Activated naive CD8-positive, alpha-beta T cell treated with anti-CD3 and anti-CD28 coated beads, Interleukin-2, amount 50 U/mL, for 16 hours (primary cell): ENCODE data around the gene FAM90A1.
"Not testable (repeated sequence)": the region's sequence is repeated elsewhere in the genome, so short reads cannot be mapped to it uniquely, and the experiment has no call there.

Experiments used
- DNase-seq: peaks from one replicate; pipeline ENCODE4 v3.0.0-alpha.2; 2020; ENCODE audit warnings: low read depth, low spot score

FAM90A1 gene

GRCh38 chr12:8226992-8227731 is at the start of gene FAM90A1:
Gene FAM90A1, minus strand, starts transcription at chr12:8227618. Its CDS starts 2,786 bp downstream, at chr12:8224832.
- DNase-seq: not testable (repeated sequence)

GRCh38 chr12:8276397-8276796 is 49.0 kb upstream of the FAM90A1 start:
- DNase-seq: not testable (repeated sequence)

GRCh38 chr12:8266706-8267105 is 39.3 kb upstream of the FAM90A1 start:
- not testable (repeated sequence) for DNase-seq

- not testable (repeated sequence) for DNase-seq
Measured at GRCh38 chr12:8264236-8264635, 36.8 kb upstream of the FAM90A1 start.

- not testable (repeated sequence) for DNase-seq
Measured at GRCh38 chr12:8261111-8261554, 33.7 kb upstream of the FAM90A1 start.

- not testable (repeated sequence) for DNase-seq
Measured at GRCh38 chr12:8256356-8256755, 28.9 kb upstream of the FAM90A1 start.

- DNase-seq: not testable (repeated sequence)
Measured at GRCh38 chr12:8254705-8255104, 27.3 kb upstream of the FAM90A1 start.

- DNase-seq: not testable (repeated sequence)
Measured at GRCh38 chr12:8252056-8252818, 24.8 kb upstream of the FAM90A1 start.

GRCh38 chr12:8251616-8252015 is 24.2 kb upstream of the FAM90A1 start:
- not testable (repeated sequence) for DNase-seq

- not testable (repeated sequence) for DNase-seq
Measured at GRCh38 chr12:8246941-8247535, 19.6 kb upstream of the FAM90A1 start.

- DNase-seq: peak; percentile 6
Measured at GRCh38 chr12:8243682-8244161, 16.3 kb upstream of the FAM90A1 start.

GRCh38 chr12:8242880-8243681 is 15.7 kb upstream of the FAM90A1 start:
- peak; percentile 98 for DNase-seq

- DNase-seq: not testable (repeated sequence)
Measured at GRCh38 chr12:8242622-8242879, 15.1 kb upstream of the FAM90A1 start.

- not testable (repeated sequence) for DNase-seq
Measured at GRCh38 chr12:8241917-8242621, 14.7 kb upstream of the FAM90A1 start.

GRCh38 chr12:8240340-8241114 is 13.1 kb upstream of the FAM90A1 start:
- DNase-seq: not testable (repeated sequence)

- not testable (repeated sequence) for DNase-seq
Measured at GRCh38 chr12:8237031-8237430, 9.6 kb upstream of the FAM90A1 start.

GRCh38 chr12:8235316-8236157 is 8.1 kb upstream of the FAM90A1 start:
- not testable (repeated sequence) for DNase-seq

GRCh38 chr12:8234746-8235145 is 7.3 kb upstream of the FAM90A1 start:
- not testable (repeated sequence) for DNase-seq

GRCh38 chr12:8233935-8234495 is 6.6 kb upstream of the FAM90A1 start:
- DNase-seq: not testable (repeated sequence)
